SK-N-SH treated with all-trans-retinoic acid at 6 μM for 48 hours (cell line): ENCODE results near the gene KCNT2.

Experiments used
- ATAC-seq: fragments of 200-7000 bp; cut with Tn5 transposase; 3 replicates; pipeline ENCODE4 v1.9.1; 2020; ENCODE audit warnings: mild to moderate bottlenecking, moderate library complexity
- BACH2 ChIP-seq: fragments of 250-450 bp; sonication (Bioruptor Pico); IDR thresholded peaks from 2 replicates; pipeline ENCODE4 v1.9.0; 2021; ENCODE audit warnings: mild to moderate bottlenecking, borderline replicate concordance
- CSDC2 ChIP-seq: fragments of 250-450 bp; sonication (Bioruptor Pico); IDR thresholded peaks from 2 replicates; pipeline ENCODE4 v1.5.0; 2020; ENCODE audit warnings: mild to moderate bottlenecking, moderate library complexity
- ESRRG ChIP-seq: fragments of 250-450 bp; sonication (Bioruptor Pico); IDR thresholded peaks from 2 replicates; pipeline ENCODE4 v1.6.1; 2021; ENCODE audit warnings: mild to moderate bottlenecking
- GLIS3 ChIP-seq: fragments of 250-450 bp; sonication (Bioruptor Pico); IDR thresholded peaks from 2 replicates; pipeline ENCODE4 v1.5.0; 2020; ENCODE audit warnings: mild to moderate bottlenecking, moderate library complexity
- ISL1 ChIP-seq: fragments of 250-450 bp; sonication (Bioruptor Pico); IDR thresholded peaks from 2 replicates; pipeline ENCODE4 v2.1.2; 2022; ENCODE audit warnings: mild to moderate bottlenecking, moderate library complexity
- OSR1 ChIP-seq: fragments of 250-450 bp; sonication (Bioruptor Pico); IDR thresholded peaks from 2 replicates; pipeline ENCODE4 v1.8.0; 2022; ENCODE audit warnings: moderate library complexity, mild to moderate bottlenecking, inconsistent platforms
- PPARA ChIP-seq: fragments of 250-450 bp; sonication (Bioruptor Pico); IDR thresholded peaks from 2 replicates; pipeline ENCODE4 v1.5.0; 2020; ENCODE audit warnings: mild to moderate bottlenecking, borderline replicate concordance
- RARB ChIP-seq: fragments of 250-450 bp; sonication (Bioruptor Pico); IDR thresholded peaks from 2 replicates; pipeline ENCODE4 v1.8.0; 2021; ENCODE audit warnings: mild to moderate bottlenecking, moderate library complexity
- SNAI2 ChIP-seq: fragments of 250-450 bp; sonication (Bioruptor Pico); IDR thresholded peaks from 2 replicates; pipeline ENCODE4 v1.5.0; 2020; ENCODE audit warnings: mild to moderate bottlenecking, moderate library complexity
- TCF4 ChIP-seq: fragments of 250-450 bp; sonication (Bioruptor Pico); IDR thresholded peaks from 2 replicates; pipeline ENCODE4 v1.8.0; 2021; ENCODE audit warnings: mild to moderate bottlenecking, moderate library complexity, borderline replicate concordance
- TOX ChIP-seq: fragments of 250-450 bp; sonication (Bioruptor Pico); IDR thresholded peaks from 2 replicates; pipeline ENCODE4 v1.8.0; 2021; ENCODE audit warnings: mild to moderate bottlenecking, moderate library complexity, borderline replicate concordance
- ZC3H10 ChIP-seq: fragments of 250-450 bp; sonication (Bioruptor Pico); IDR thresholded peaks from 2 replicates; pipeline ENCODE4 v1.5.1; 2021; ENCODE audit warnings: mild to moderate bottlenecking, moderate library complexity
- ZNF565 ChIP-seq: fragments of 450-650 bp; formaldehyde crosslinking; conservative IDR thresholded peaks from 2 replicates; pipeline ENCODE4 v1.5.0; 2020; ENCODE audit warnings: low read depth, mild to moderate bottlenecking, moderate library complexity
- ZNF70 ChIP-seq: fragments of 450-650 bp; formaldehyde crosslinking; IDR thresholded peaks from 2 replicates; pipeline ENCODE4 v1.5.0; 2020; ENCODE audit warnings: mild to moderate bottlenecking, moderate library complexity
- ZNF8 ChIP-seq: fragments of 450-650 bp; formaldehyde crosslinking; IDR thresholded peaks from 2 replicates; pipeline ENCODE4 v1.5.0; 2020; ENCODE audit warnings: mild to moderate bottlenecking, moderate library complexity
- TF ChIP-seq, protein P1 (sequence below): fragments of 250-450 bp; sonication (Bioruptor Pico); IDR thresholded peaks from 2 replicates; pipeline ENCODE4 v1.8.0; 2021; ENCODE audit warnings: low read depth, mild to moderate bottlenecking, moderate library complexity, borderline replicate concordance
- TF ChIP-seq, protein P2 (sequence below): fragments of 250-450 bp; sonication (Bioruptor Pico); IDR thresholded peaks from 2 replicates; pipeline ENCODE4 v1.5.1; 2020; ENCODE audit warnings: low read depth, mild to moderate bottlenecking, moderate library complexity
- TF ChIP-seq, protein P3 (sequence below): fragments of 250-450 bp; sonication (Bioruptor Pico); IDR thresholded peaks from 2 replicates; pipeline ENCODE4 v1.8.0; 2020; ENCODE audit warnings: mild to moderate bottlenecking, moderate library complexity, borderline replicate concordance
- TF ChIP-seq, protein P4 (sequence below): fragments of 250-450 bp; sonication (Bioruptor Pico); IDR thresholded peaks from 2 replicates; pipeline ENCODE4 v1.5.0; 2020; ENCODE audit warnings: mild to moderate bottlenecking, moderate library complexity

The KCNT2 gene

DNA sequence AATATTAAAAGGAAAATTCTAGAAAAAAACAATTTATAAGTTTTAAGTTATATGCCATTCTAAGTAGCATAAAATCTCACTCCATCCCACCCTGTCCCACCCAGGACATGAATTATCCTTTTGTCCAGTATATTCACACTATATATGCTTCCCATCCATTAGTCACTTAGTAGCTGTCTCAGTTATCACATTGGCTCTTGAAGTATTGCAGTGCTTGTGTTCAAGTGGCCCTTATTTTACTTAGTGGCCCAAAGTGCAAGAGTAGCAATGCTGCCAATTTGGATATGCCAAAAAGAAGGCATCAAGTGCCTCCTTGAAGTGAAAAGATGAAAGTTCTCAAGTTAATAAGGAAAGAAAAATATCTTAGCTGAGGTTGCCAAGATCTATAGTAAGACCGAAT, 192.3 kb downstream of the KCNT2 start:
- TF ChIP-seq BACH2 (CRISPR knock-in tag) (no peak), SNAI2 (CRISPR knock-in tag) (no peak), OSR1 (CRISPR knock-in tag) (no peak), GLIS3 (CRISPR knock-in tag) (no peak), TOX (CRISPR knock-in tag) (no peak), ZNF565 (no peak), ZNF8 (CRISPR knock-in tag) (no peak), ISL1 (CRISPR knock-in tag) (no peak), RARB (CRISPR knock-in tag) (no peak), ZNF70 (CRISPR knock-in tag) (no peak), PPARA (CRISPR knock-in tag) (no peak)
- TF ChIP-seq, protein P1, sequence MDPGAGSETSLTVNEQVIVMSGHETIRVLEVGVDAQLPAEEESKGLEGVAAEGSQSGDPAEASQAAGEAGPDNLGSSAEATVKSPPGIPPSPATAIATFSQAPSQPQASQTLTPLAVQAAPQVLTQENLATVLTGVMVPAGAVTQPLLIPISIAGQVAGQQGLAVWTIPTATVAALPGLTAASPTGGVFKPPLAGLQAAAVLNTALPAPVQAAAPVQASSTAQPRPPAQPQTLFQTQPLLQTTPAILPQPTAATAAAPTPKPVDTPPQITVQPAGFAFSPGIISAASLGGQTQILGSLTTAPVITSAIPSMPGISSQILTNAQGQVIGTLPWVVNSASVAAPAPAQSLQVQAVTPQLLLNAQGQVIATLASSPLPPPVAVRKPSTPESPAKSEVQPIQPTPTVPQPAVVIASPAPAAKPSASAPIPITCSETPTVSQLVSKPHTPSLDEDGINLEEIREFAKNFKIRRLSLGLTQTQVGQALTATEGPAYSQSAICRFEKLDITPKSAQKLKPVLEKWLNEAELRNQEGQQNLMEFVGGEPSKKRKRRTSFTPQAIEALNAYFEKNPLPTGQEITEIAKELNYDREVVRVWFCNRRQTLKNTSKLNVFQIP (CRISPR knock-in tag): no peak
- TF ChIP-seq, protein P2, sequence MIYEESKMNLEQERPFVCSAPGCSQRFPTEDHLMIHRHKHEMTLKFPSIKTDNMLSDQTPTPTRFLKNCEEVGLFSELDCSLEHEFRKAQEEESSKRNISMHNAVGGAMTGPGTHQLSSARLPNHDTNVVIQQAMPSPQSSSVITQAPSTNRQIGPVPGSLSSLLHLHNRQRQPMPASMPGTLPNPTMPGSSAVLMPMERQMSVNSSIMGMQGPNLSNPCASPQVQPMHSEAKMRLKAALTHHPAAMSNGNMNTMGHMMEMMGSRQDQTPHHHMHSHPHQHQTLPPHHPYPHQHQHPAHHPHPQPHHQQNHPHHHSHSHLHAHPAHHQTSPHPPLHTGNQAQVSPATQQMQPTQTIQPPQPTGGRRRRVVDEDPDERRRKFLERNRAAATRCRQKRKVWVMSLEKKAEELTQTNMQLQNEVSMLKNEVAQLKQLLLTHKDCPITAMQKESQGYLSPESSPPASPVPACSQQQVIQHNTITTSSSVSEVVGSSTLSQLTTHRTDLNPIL (CRISPR knock-in tag): no peak
- TF ChIP-seq, protein P3, sequence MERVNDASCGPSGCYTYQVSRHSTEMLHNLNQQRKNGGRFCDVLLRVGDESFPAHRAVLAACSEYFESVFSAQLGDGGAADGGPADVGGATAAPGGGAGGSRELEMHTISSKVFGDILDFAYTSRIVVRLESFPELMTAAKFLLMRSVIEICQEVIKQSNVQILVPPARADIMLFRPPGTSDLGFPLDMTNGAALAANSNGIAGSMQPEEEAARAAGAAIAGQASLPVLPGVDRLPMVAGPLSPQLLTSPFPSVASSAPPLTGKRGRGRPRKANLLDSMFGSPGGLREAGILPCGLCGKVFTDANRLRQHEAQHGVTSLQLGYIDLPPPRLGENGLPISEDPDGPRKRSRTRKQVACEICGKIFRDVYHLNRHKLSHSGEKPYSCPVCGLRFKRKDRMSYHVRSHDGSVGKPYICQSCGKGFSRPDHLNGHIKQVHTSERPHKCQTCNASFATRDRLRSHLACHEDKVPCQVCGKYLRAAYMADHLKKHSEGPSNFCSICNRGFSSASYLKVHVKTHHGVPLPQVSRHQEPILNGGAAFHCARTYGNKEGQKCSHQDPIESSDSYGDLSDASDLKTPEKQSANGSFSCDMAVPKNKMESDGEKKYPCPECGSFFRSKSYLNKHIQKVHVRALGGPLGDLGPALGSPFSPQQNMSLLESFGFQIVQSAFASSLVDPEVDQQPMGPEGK (CRISPR knock-in tag): no peak
- no peak for ATAC-seq

DNA sequence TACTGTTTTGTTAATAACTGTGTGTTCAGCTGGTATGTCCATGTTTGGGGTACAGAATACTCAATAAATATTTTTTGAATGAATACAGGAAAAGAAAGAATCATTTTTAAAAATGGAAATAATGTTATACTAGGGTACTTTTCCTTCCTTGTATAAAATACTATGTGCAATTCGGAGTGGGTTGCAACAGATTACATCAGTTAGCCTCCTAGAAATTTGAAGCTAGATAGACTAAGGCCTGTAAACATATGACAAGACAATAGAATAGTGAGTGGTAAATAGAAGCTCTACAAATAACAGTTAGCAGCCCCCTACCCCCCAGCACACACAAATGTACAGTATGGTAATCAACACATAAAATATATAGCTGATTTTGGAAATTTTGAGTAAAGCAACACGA, 195.9 kb downstream of the KCNT2 start:
- TF ChIP-seq, protein P3 (CRISPR knock-in tag): no peak
- no peak for TF ChIP-seq CSDC2
- no peak for TF ChIP-seq ZNF565
- TF ChIP-seq, protein P2 (CRISPR knock-in tag): no peak
- TF ChIP-seq TOX (CRISPR knock-in tag): no peak
- TF ChIP-seq, protein P1 (CRISPR knock-in tag): no peak
- no peak for TF ChIP-seq ZC3H10 (CRISPR knock-in tag)
- TF ChIP-seq TCF4 (CRISPR knock-in tag): no peak
- TF ChIP-seq, protein P4, sequence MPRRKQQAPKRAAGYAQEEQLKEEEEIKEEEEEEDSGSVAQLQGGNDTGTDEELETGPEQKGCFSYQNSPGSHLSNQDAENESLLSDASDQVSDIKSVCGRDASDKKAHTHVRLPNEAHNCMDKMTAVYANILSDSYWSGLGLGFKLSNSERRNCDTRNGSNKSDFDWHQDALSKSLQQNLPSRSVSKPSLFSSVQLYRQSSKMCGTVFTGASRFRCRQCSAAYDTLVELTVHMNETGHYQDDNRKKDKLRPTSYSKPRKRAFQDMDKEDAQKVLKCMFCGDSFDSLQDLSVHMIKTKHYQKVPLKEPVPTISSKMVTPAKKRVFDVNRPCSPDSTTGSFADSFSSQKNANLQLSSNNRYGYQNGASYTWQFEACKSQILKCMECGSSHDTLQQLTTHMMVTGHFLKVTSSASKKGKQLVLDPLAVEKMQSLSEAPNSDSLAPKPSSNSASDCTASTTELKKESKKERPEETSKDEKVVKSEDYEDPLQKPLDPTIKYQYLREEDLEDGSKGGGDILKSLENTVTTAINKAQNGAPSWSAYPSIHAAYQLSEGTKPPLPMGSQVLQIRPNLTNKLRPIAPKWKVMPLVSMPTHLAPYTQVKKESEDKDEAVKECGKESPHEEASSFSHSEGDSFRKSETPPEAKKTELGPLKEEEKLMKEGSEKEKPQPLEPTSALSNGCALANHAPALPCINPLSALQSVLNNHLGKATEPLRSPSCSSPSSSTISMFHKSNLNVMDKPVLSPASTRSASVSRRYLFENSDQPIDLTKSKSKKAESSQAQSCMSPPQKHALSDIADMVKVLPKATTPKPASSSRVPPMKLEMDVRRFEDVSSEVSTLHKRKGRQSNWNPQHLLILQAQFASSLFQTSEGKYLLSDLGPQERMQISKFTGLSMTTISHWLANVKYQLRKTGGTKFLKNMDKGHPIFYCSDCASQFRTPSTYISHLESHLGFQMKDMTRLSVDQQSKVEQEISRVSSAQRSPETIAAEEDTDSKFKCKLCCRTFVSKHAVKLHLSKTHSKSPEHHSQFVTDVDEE: no peak
- no peak for TF ChIP-seq BACH2 (CRISPR knock-in tag)
- no peak for TF ChIP-seq RARB (CRISPR knock-in tag)
- no peak for TF ChIP-seq ESRRG (CRISPR knock-in tag)
- no peak for TF ChIP-seq ZNF8 (CRISPR knock-in tag)
- TF ChIP-seq, all 23 proteins: peak for 0
- no peak for ATAC-seq
